ENCODE results near the gene HEXA.

DNA sequence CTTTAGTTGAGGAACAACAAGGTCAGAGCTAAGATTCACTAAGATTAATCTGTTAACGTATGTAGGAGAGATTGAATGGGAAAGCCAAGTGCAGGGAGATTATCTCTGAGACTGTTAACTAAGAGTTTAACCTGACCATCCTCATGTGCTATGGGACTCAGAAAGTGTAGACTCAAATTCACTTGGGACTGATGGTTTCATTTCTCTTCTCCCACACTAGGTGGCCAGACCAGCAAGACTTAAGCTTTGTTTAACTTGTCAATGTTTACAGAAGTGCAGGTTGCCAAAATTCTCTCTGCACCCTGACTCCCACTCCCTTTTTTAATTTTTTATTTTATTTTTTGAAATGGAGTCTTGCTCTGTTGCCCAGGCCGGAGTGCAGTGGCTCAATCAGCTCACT, 6.3 kb upstream of the HEXA start:
- TF ChIP-seq CTCF (IDR thresholded peaks at IDR 0.05; ENCODE audit: insufficient read depth, low read depth, low read length) (no peak), EZH2 (IDR thresholded peaks at IDR 0.05; ENCODE audit: insufficient read depth, low read length) (no peak)

Measured in astrocyte (in vitro differentiated cells and primary cell).